Immature natural killer cell (primary cell): ENCODE measurements around the gene PLD4. TPM values are rescaled to one million over a fixed set of nuclear protein-coding genes. Genes with fewer than 3 reads are reported as not detected.

Source experiments
- DNase-seq, 3 donors: peaks; one replicate each; pipeline ENCODE4 v3.0.0; 2022; ENCODE audit warnings: mixed read lengths in 1 of 3
- H3K27ac Mint-ChIP-seq, 6 donors: one replicate each; pipeline ENCODE4 v1.8.0; 2020; ENCODE audit warnings: mixed read lengths in 6 of 6, mild to moderate bottlenecking in 5 of 6, inconsistent platforms in 4 of 6, moderate library complexity in 3 of 6
- H3K27me3 Mint-ChIP-seq, 3 donors: one replicate each; pipeline ENCODE4 v1.8.0; 2020 to 2021; ENCODE audit warnings: low read depth in 3 of 3, mild to moderate bottlenecking in 3 of 3, mixed read lengths in 3 of 3, moderate library complexity in 3 of 3, inconsistent platforms in 1 of 3
- H3K36me3 Mint-ChIP-seq, 3 donors: one replicate each; pipeline ENCODE4 v1.8.0; 2020; ENCODE audit warnings: mixed read lengths in 3 of 3, inconsistent platforms in 2 of 3, mild to moderate bottlenecking in 2 of 3
- H3K4me1 Mint-ChIP-seq, 2 donors: one replicate each; pipeline ENCODE4 v1.8.0; 2020; ENCODE audit warnings: inconsistent platforms in 2 of 2, mild to moderate bottlenecking in 2 of 2, mixed read lengths in 2 of 2, moderate library complexity in 1 of 2
- H3K4me3 Mint-ChIP-seq, 5 donors: one replicate each; pipeline ENCODE4 v1.8.0; 2020; ENCODE audit warnings: mild to moderate bottlenecking in 5 of 5, mixed read lengths in 5 of 5, inconsistent platforms in 3 of 5, moderate library complexity in 3 of 5
- H3K9me3 Mint-ChIP-seq, 6 donors: one replicate each; pipeline ENCODE4 v1.8.0; 2020; ENCODE audit warnings: mild to moderate bottlenecking in 6 of 6, mixed read lengths in 6 of 6, inconsistent platforms in 4 of 6, moderate library complexity in 3 of 6
- polyA plus RNA-seq, 3 donors: library from polyadenylated mRNA; unstranded; fragments of 300-500 nt; fragmentation: Illumina TruSeq; gene quantifications; one replicate each; pipeline ENCODE4 v1.2.3, GENCODE V29; 2021

Gene PLD4
- polyA plus RNA-seq, 3 donors from 2014 or later, result 2.3 to 49.3 (median 19.7) TPM

DNA sequence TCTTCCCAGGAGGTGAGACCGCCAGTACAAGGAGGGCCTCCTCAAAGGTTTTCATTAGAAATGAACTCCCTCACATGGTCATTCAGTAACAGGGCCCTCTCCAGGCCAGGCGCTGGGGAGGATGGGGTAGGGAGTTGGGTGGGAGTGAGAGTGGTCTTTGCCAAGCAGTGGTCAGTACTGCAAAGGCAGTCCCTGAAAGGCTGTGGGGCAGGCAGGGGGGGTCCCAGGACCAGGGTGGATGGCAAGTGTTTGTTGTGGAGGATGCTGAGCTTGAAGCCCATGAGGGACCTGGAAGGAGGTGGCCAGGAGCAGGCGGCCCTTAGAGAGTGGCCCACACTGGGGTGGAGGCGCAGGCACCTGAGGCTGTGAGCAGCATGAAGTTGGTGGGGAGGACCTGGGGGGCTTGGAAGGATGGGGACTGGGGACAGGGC, 33.5 kb upstream of the PLD4 start:
- Mint-ChIP-seq H3K27ac (no peak overlapping the region), H3K9me3 (no peaks in the 10 kb centered on the region), H3K4me1 (no peaks in the 10 kb centered on the region), H3K27me3 (peaks cover 0 to 1% (median 0%) of the 10 kb centered on the region in 3 donors), H3K36me3 (no peaks in the 10 kb centered on the region), H3K4me3 (no peak overlapping the region)
- DNase-seq, result no peak

GRCh38 chr14:104891664-104892530, 32.8 kb upstream of the PLD4 start:
- no peak overlapping the region for H3K4me3 Mint-ChIP-seq
- no peaks in the 10 kb centered on the region for H3K36me3 Mint-ChIP-seq
- DNase-seq, result no peak
- H3K9me3 Mint-ChIP-seq, result no peaks in the 10 kb centered on the region
- H3K27me3 Mint-ChIP-seq, result peaks cover 0 to 2% (median 1%) of the 10 kb centered on the region in 3 donors
- no peak overlapping the region for H3K27ac Mint-ChIP-seq
- H3K4me1 Mint-ChIP-seq, result no peaks in the 10 kb centered on the region

GRCh38 chr14:104892531-104893434, 31.9 kb upstream of the PLD4 start:
- Mint-ChIP-seq H3K36me3 (no peaks in the 10 kb centered on the region), H3K9me3 (no peaks in the 10 kb centered on the region), H3K27ac (no peak overlapping the region), H3K4me1 (no peaks in the 10 kb centered on the region), H3K4me3 (no peak overlapping the region), H3K27me3 (peaks cover 0 to 2% (median 1%) of the 10 kb centered on the region in 3 donors)
- no peak for DNase-seq

- Mint-ChIP-seq H3K4me1 (no peaks in the 10 kb centered on the region), H3K9me3 (no peaks in the 10 kb centered on the region), H3K4me3 (no peak overlapping the region), H3K36me3 (no peaks in the 10 kb centered on the region), H3K27ac (no peak overlapping the region), H3K27me3 (peaks cover 0 to 2% (median 1%) of the 10 kb centered on the region in 3 donors)
- no peak for DNase-seq
Observed at GRCh38 chr14:104893435-104894207, 31.1 kb upstream of the PLD4 start.

DNA sequence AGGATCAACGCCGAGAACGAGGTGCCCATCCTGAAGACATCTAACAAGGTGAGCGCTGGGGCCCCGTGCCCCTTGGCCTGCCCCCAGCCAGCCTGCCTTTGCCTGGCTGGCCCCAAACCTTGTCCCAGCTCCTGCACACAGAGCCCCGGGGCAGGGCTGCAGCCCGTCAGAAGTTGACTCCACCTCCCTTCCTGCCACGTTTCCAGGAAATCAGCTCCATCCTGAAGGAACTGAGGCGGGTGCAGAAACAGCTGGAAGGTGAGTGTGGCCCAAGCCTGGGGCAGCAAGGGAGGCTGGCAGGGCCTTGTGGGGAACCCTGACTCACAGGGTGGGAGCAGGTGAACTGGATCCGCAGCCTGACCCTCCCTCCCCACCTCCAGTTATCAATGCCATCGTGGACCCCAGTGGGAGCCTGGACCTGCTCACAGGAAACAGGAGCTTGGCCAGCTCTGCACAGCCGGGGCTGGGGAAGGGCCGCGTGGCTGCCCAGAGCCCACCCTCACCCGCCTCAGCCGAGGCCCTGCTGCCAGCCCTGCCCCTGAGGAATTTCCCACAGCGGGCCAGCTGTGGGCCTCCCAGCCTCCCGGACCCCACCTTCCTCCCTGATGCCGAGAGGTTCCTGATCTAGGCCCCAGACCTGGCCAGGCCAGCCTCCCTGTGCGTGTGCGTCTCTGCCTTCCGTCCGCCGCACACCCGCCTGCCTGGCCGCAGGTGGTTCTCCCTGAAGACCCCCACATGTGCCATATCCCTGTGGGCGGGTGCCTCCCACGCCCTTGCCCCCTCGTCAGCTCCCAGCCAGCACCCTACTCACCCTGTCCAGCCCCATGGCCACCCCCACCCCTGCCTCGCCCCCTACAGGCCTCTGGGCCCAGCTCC, 30.1 kb upstream of the PLD4 start:
- H3K4me3 Mint-ChIP-seq, result no peak overlapping the region
- DNase-seq, result no peak
- peaks cover 0 to 2% (median 1%) of the 10 kb centered on the region in 3 donors for H3K27me3 Mint-ChIP-seq
- no peak overlapping the region for H3K27ac Mint-ChIP-seq
- H3K36me3 Mint-ChIP-seq, result no peaks in the 10 kb centered on the region
- H3K9me3 Mint-ChIP-seq, result no peaks in the 10 kb centered on the region
- no peaks in the 10 kb centered on the region for H3K4me1 Mint-ChIP-seq

GRCh38 chr14:104895207-104895785, 29.4 kb upstream of the PLD4 start:
- H3K4me3 Mint-ChIP-seq, result no peak overlapping the region
- H3K27ac Mint-ChIP-seq, result no peak overlapping the region
- no peak for DNase-seq
- H3K36me3 Mint-ChIP-seq, result no peaks in the 10 kb centered on the region
- H3K9me3 Mint-ChIP-seq, result no peaks in the 10 kb centered on the region
- peaks cover 0 to 4% (median 1%) of the 10 kb centered on the region in 3 donors for H3K27me3 Mint-ChIP-seq
- no peaks in the 10 kb centered on the region for H3K4me1 Mint-ChIP-seq

GRCh38 chr14:104895786-104896661, 28.7 kb upstream of the PLD4 start:
- Mint-ChIP-seq H3K4me3 (no peak overlapping the region), H3K9me3 (no peaks in the 10 kb centered on the region), H3K36me3 (no peaks in the 10 kb centered on the region), H3K27ac (no peak overlapping the region), H3K4me1 (no peaks in the 10 kb centered on the region), H3K27me3 (peaks cover 0 to 4% (median 1%) of the 10 kb centered on the region in 3 donors)
- no peak for DNase-seq

- H3K36me3 Mint-ChIP-seq, result no peaks in the 10 kb centered on the region
- no peaks in the 10 kb centered on the region for H3K4me1 Mint-ChIP-seq
- peaks cover 0 to 8% (median 4%) of the 10 kb centered on the region in 3 donors for H3K27me3 Mint-ChIP-seq
- no peak for DNase-seq
- no peak overlapping the region for H3K27ac Mint-ChIP-seq
- H3K4me3 Mint-ChIP-seq, result no peak overlapping the region
- H3K9me3 Mint-ChIP-seq, result no peaks in the 10 kb centered on the region
Observed at GRCh38 chr14:104897330-104898194, 27.1 kb upstream of the PLD4 start.

GRCh38 chr14:104898195-104898558, 26.5 kb upstream of the PLD4 start:
- DNase-seq, result no peak
- Mint-ChIP-seq H3K36me3 (no peaks in the 10 kb centered on the region), H3K27ac (no peak overlapping the region), H3K4me3 (no peak overlapping the region), H3K9me3 (no peaks in the 10 kb centered on the region), H3K27me3 (peaks cover under 1 to 8% (median 4%) of the 10 kb centered on the region in 3 donors), H3K4me1 (no peaks in the 10 kb centered on the region)

DNA sequence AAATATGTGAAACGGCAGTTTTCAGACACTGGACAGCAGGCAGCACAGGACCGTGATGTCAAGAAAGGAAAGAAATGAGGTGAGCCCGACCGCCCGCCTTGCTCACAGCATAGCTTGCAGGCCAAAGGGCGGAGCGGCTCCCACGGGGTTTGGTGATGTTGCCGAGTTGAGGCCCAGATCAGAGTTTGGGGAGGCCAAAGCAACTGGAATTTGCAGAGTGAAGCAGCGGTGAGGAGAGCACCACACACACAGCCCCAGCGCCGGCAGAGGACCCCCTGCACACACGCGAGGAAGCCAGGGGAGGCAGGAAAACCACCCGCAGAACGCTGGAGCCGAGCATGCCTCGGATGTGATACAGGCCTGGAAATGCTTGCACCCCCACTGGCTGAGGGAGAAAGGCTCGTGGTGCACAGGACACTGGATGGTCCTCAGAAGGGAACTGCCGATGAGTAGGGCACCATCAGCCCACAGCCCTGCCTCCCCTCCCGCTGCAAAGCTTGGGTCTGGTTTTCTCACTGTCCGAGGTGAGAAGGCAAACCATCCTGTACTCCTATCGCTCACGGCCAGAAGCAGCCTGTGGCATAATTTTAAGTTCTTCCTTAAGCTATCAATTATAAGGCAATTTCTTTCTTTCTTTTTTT, 25.7 kb upstream of the PLD4 start:
- Mint-ChIP-seq H3K27me3 (peaks cover 3 to 8% (median 4%) of the 10 kb centered on the region in 3 donors), H3K4me3 (no peak overlapping the region), H3K36me3 (no peaks in the 10 kb centered on the region), H3K9me3 (no peaks in the 10 kb centered on the region), H3K27ac (no peak overlapping the region), H3K4me1 (no peaks in the 10 kb centered on the region)
- no peak for DNase-seq

DNA sequence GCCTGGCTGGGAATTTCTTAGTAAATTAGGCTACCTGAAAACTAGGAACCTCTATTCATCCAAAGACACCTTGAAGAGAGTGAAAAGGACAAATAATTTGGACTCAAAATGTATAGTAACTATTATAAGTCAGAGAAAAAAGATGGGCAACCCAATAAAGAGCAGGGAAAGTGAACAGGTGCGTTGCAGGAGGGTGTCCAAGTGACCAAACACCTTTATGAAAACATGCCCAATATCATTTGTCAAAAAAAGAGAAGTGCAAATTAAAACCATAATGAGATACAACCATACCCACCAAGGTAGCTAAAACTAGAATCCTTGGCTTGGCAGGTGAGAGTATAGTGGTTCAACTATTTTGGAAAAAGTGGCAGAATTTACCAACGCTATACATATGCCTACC, 24.9 kb upstream of the PLD4 start:
- Mint-ChIP-seq H3K4me3 (no peak overlapping the region), H3K9me3 (no peaks in the 10 kb centered on the region), H3K27ac (no peak overlapping the region), H3K36me3 (no peaks in the 10 kb centered on the region), H3K27me3 (peaks cover 4 to 11% (median 5%) of the 10 kb centered on the region in 3 donors), H3K4me1 (no peaks in the 10 kb centered on the region)
- DNase-seq, result no peak
